MM.1S (cell line): Measurements from ENCODE around the gene PLA2R1.

Experiments
- DNase-seq: peaks from one replicate; pipeline ENCODE4 v3.0.0-alpha.2; 2015
- H2AFZ ChIP-seq: fragments of 300-600 bp; sonication (generic); 2 replicates; pipeline ENCODE4 v1.6.0; 2016; ENCODE audit warnings: antibody characterized with exemption, low read length
- H3F3A ChIP-seq: fragments of 300-600 bp; sonication (generic); 2 replicates; pipeline ENCODE4 v1.6.1; 2016; ENCODE audit warnings: mild to moderate bottlenecking, antibody characterized with exemption, low read length, moderate library complexity, mixed read lengths; ENCODE audit not compliant: insufficient read depth
- H3K27ac ChIP-seq: fragments of 300-600 bp; sonication (generic); 2 replicates; pipeline ENCODE4 v1.5.1; 2016; ENCODE audit warnings: mild to moderate bottlenecking, low read length
- H3K27me3 ChIP-seq: fragments of 300-600 bp; sonication (generic); replicated peaks from 2 replicates; pipeline ENCODE4 v1.6.0; 2016; ENCODE audit warnings: low read length; ENCODE audit not compliant: insufficient read depth
- H3K36me3 ChIP-seq: fragments of 300-600 bp; sonication (generic); replicated peaks from 2 replicates; pipeline ENCODE4 v1.6.1; 2016; ENCODE audit warnings: mild to moderate bottlenecking, low read length, mixed read lengths; ENCODE audit not compliant: insufficient read depth
- H3K4me1 ChIP-seq: fragments of 300-600 bp; sonication (generic); 2 replicates; pipeline ENCODE4 v1.6.1; 2016; ENCODE audit warnings: low read length, mixed read lengths
- H3K4me2 ChIP-seq: fragments of 300-600 bp; sonication (generic); 2 replicates; pipeline ENCODE4 v1.6.0; 2016; ENCODE audit warnings: low read depth, low read length
- H3K4me3 ChIP-seq: fragments of 300-600 bp; sonication (generic); 2 replicates; pipeline ENCODE4 v1.5.1; 2016; ENCODE audit warnings: low read length, mixed read lengths
- H3K79me2 ChIP-seq: fragments of 300-600 bp; sonication (generic); 2 replicates; pipeline ENCODE4 v1.6.1; 2016; ENCODE audit warnings: mixed run types, low read length, mixed read lengths
- H3K9ac ChIP-seq: fragments of 300-600 bp; sonication (generic); 2 replicates; pipeline ENCODE4 v1.6.1; 2016; ENCODE audit warnings: low read length, mixed read lengths
- H3K9me2 ChIP-seq: fragments of 300-600 bp; sonication (generic); replicated peaks from 2 replicates; pipeline ENCODE4 v1.6.1; 2016; ENCODE audit warnings: mild to moderate bottlenecking, low read length, mixed read lengths; ENCODE audit not compliant: insufficient read depth
- H3K9me3 ChIP-seq: fragments of 300-600 bp; sonication (generic); replicated peaks from 2 replicates; pipeline ENCODE4 v1.6.1; 2016; ENCODE audit warnings: mild to moderate bottlenecking, low read length, mixed read lengths; ENCODE audit not compliant: insufficient read depth
- H4K20me1 ChIP-seq: fragments of 300-600 bp; sonication (generic); 2 replicates; pipeline ENCODE4 v1.6.1; 2016; ENCODE audit warnings: mild to moderate bottlenecking, low read length, moderate library complexity, mixed read lengths; ENCODE audit not compliant: insufficient read depth
- EZH2 ChIP-seq: fragments of 300-600 bp; sonication (generic); optimal IDR thresholded peaks from 2 replicates; pipeline ENCODE3; 2017; ENCODE audit warnings: low read depth, mild to moderate bottlenecking, antibody characterized with exemption, low read length, mixed read lengths
- EZH2phosphoT487 ChIP-seq: fragments of 300-600 bp; sonication (generic); IDR thresholded peaks from 2 replicates; pipeline ENCODE4 v1.6.1; 2018; ENCODE audit warnings: antibody characterized with exemption, low read length
- TF ChIP-seq, protein P1 (sequence below): fragments of 300-600 bp; sonication (generic); IDR thresholded peaks from 2 replicates; pipeline ENCODE4 v1.5.1; 2016; ENCODE audit warnings: antibody characterized with exemption, low read length, mixed read lengths

The PLA2R1 gene

DNA sequence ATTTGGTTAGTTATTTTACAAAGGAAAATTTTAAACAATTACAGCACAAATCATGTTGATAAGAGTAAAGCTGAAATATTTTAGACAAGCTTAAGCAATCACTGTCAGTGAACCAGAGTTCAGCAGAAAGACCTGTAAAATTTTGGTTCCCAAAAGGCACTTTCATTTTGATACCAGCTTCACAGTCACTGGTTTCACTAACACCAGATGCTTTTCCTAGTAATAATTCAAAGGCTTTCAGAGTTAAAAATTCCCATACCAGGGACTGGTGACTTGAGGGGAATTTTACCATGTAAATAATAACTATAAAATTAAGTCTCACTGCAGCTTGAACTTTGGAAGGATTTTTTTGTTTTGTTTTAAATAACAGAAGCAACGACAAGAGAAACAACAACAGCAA lies 162.1 kb downstream of the PLA2R1 start:
- no peak overlapping the region for H3K4me3 ChIP-seq
- peaks cover 9% of the 10 kb centered on the region for H3F3A ChIP-seq
- TF ChIP-seq EZH2phosphoT487 (no peak), EZH2 (no peak)
- TF ChIP-seq, protein P1, sequence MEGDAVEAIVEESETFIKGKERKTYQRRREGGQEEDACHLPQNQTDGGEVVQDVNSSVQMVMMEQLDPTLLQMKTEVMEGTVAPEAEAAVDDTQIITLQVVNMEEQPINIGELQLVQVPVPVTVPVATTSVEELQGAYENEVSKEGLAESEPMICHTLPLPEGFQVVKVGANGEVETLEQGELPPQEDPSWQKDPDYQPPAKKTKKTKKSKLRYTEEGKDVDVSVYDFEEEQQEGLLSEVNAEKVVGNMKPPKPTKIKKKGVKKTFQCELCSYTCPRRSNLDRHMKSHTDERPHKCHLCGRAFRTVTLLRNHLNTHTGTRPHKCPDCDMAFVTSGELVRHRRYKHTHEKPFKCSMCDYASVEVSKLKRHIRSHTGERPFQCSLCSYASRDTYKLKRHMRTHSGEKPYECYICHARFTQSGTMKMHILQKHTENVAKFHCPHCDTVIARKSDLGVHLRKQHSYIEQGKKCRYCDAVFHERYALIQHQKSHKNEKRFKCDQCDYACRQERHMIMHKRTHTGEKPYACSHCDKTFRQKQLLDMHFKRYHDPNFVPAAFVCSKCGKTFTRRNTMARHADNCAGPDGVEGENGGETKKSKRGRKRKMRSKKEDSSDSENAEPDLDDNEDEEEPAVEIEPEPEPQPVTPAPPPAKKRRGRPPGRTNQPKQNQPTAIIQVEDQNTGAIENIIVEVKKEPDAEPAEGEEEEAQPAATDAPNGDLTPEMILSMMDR, result no peak
- peak; percentile 37 for DNase-seq
- H3K36me3 ChIP-seq, result no peaks in the 10 kb centered on the region
- no peaks in the 10 kb centered on the region for H3K9me3 ChIP-seq
- H4K20me1 ChIP-seq, result no peaks in the 10 kb centered on the region
- H3K9ac ChIP-seq, result no peak overlapping the region
- H3K9me2 ChIP-seq, result no peaks in the 10 kb centered on the region
- no peaks in the 10 kb centered on the region for H3K27me3 ChIP-seq
- no peak overlapping the region for H2AFZ ChIP-seq
- peaks cover 51% of the 10 kb centered on the region for H3K79me2 ChIP-seq
- H3K4me1 ChIP-seq, result peaks cover 25% of the 10 kb centered on the region
- no peak overlapping the region; the same call in 1 of the 2 replicates for H3K27ac ChIP-seq
- no peak overlapping the region for H3K4me2 ChIP-seq

DNA sequence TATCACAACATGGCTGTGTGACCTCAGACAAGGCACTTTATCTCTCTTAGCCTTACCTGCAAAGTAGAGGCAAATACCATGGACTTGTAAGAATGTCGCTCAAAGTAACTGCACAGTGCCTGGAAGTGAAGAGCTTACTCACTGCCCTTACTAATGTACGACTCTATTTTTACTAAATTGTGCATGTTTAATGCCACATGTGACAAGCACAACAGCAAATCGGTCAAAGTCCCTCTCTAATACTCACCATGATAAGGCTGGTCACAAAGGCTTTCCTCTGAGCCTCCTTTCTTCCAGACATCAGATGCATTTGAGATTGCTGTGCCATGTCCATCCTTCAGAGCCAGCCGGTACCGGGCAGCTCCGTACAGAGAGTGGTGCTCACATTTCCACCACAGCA lies 164.0 kb downstream of the PLA2R1 start:
- no peaks in the 10 kb centered on the region for H3K27me3 ChIP-seq
- no peak for DNase-seq

DNA sequence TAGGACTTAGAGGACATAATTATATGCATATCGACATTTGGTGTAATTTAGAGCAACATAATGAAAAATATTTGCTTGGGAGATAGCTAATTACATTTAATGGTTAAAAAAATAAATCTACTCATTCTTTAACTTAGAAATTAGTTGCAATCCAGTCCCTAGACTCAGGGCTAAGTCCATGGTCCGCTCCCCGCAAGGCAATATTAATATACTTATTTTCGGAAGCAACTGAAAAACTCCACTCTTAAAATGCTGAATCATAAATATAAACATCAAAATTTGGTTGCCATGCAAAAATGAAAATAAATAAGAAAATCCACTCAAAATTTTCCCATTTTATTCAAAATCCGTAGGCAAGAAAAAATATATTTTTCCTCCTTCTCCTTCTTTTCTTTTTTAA lies 164.7 kb downstream of the PLA2R1 start:
- no peaks in the 10 kb centered on the region for H3K9me3 ChIP-seq
- H3K4me3 ChIP-seq, result no peak overlapping the region
- H3K4me1 ChIP-seq, result peaks cover 33% of the 10 kb centered on the region
- no peak overlapping the region for H2AFZ ChIP-seq
- no peak overlapping the region for H3K27ac ChIP-seq
- H3K36me3 ChIP-seq, result no peaks in the 10 kb centered on the region
- TF ChIP-seq, protein P1, result no peak
- TF ChIP-seq EZH2phosphoT487, result no peak
- no peak for TF ChIP-seq EZH2
- no peaks in the 10 kb centered on the region for H3K27me3 ChIP-seq
- no peaks in the 10 kb centered on the region for H4K20me1 ChIP-seq
- no peaks in the 10 kb centered on the region for H3K9me2 ChIP-seq
- DNase-seq, result no peak
- H3F3A ChIP-seq, result no peaks in the 10 kb centered on the region
- no peak overlapping the region for H3K9ac ChIP-seq
- peaks cover 33% of the 10 kb centered on the region for H3K79me2 ChIP-seq
- H3K4me2 ChIP-seq, result no peak overlapping the region

More for the DNA sequence above, 164.0 kb downstream of the PLA2R1 start:
- Histone ChIP-seq H3K79me2 (peaks cover 41% of the 10 kb centered on the region), H3K4me2 (no peak overlapping the region), H3K36me3 (no peaks in the 10 kb centered on the region), H3K9me2 (no peaks in the 10 kb centered on the region), H3K4me3 (no peak overlapping the region), H3K9me3 (no peaks in the 10 kb centered on the region), H3K4me1 (peaks cover 30% of the 10 kb centered on the region), H4K20me1 (no peaks in the 10 kb centered on the region), H3F3A (no peaks in the 10 kb centered on the region), H3K27ac (no peak overlapping the region), H2AFZ (no peak overlapping the region), H3K9ac (no peak overlapping the region)
- TF ChIP-seq, protein P1, result no peak
- TF ChIP-seq EZH2 (no peak), EZH2phosphoT487 (no peak)
